Ascending aorta (tissue), 2 donors: ENCODE measurements around the gene OPRL1. TPM values are rescaled to one million over a fixed set of nuclear protein-coding genes. Genes with fewer than 3 reads are reported as not detected.
A peak's percentile ranks its signal among the peaks of the same experiment; 100 is the strongest.

Source experiments
- DNase-seq, 2 donors: peaks; one replicate each; pipeline ENCODE4 v3.0.0-alpha.2; 2019; ENCODE audit warnings: low spot score in 2 of 2
- H3K27ac ChIP-seq, 2 donors: fragments of 200-600 bp; sonication (generic); one replicate each; pipeline ENCODE4 v1.5.1; 2016 to 2017; ENCODE audit warnings: mild to moderate bottlenecking in 1 of 2
- H3K27me3 ChIP-seq: fragments of 200-600 bp; sonication (generic); one replicate; pipeline ENCODE4 v1.5.1; 2017
- H3K36me3 ChIP-seq, 2 donors: fragments of 200-600 bp; sonication (generic); one replicate each; pipeline ENCODE4 v1.5.1; 2016
- H3K4me1 ChIP-seq, 2 donors: fragments of 200-600 bp; sonication (generic); one replicate each; pipeline ENCODE4 v1.5.1; 2016 to 2017; ENCODE audit warnings: mild to moderate bottlenecking in 1 of 2
- H3K4me3 ChIP-seq, 2 donors: fragments of 200-600 bp; sonication (generic); one replicate each; pipeline ENCODE4 v1.5.1; 2016 to 2017; ENCODE audit warnings: mild to moderate bottlenecking in 1 of 2
- H3K9me3 ChIP-seq, 2 donors: fragments of 200-600 bp; sonication (generic); one replicate each; pipeline ENCODE4 v1.5.1; 2016
- CTCF ChIP-seq, 3 experiments: fragments of 200-600 bp in 2 of 3; fragments of 450-650 bp in 1 of 3; sonication (generic) in 2 of 3; IDR thresholded peaks; one replicate each; pipeline ENCODE4 v1.5.1; 2016 to 2019; ENCODE audit warnings: antibody characterized with exemption in 3 of 3, mild to moderate bottlenecking in 1 of 3, moderate library complexity in 1 of 3
- intact Hi-C: fragments of 100-400 bp; cut with DNase I; formaldehyde crosslinking; loops from one replicate; pipeline ENCODE4 v1.15.1; 2023
- total RNA-seq: library from RNA; depleted of rRNA; stranded (reverse); fragments of >200 nt; gene quantifications from one replicate; pipeline ENCODE4 v1.1.0, GENCODE V29; 2016

Gene OPRL1
- total RNA-seq, 1 donor from 2014 or later = 0.21 TPM

DNA sequence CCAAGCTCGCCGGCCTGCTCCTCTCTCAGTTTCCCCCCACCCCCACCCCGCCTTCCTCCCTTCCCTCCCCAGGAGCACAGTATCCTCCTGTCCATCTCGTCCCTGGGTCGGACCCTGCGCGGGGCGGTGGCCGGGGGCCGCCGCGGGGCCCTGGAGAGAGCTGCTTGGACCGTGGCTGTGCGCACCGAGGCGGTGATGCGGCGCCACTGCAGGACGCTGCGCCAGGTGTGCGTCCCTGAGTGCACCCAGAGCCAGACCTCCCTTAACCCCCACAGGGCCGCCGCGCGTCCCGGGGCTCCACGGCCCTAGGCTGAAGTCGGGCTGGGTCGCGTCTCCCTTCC is 41.7 kb upstream of the OPRL1 start:
- no peaks in the 10 kb centered on the region for H3K9me3 ChIP-seq
- H3K36me3 ChIP-seq = peaks cover 10% of the 10 kb centered on the region in 2 donors
- no peak for TF ChIP-seq CTCF (IDR thresholded peaks at IDR 0.05)
- H3K4me3 ChIP-seq = peak overlapping the region; percentile 47 to 56
- intact Hi-C loops = no loop called here
- peaks cover 5 to 20% of the 10 kb centered on the region in 2 donors for H3K4me1 ChIP-seq
- no peak for DNase-seq
- peaks cover 27% of the 10 kb centered on the region for H3K27me3 ChIP-seq
- no peak overlapping the region for H3K27ac ChIP-seq

GRCh38 chr20:64038565-64039292 is 41.2 kb upstream of the OPRL1 start:
- Histone ChIP-seq H3K4me1 (peaks cover 5 to 20% of the 10 kb centered on the region in 2 donors), H3K9me3 (no peaks in the 10 kb centered on the region), H3K4me3 (peak overlapping the region; percentile 47 to 56), H3K27ac (no peak overlapping the region), H3K27me3 (peaks cover 27% of the 10 kb centered on the region), H3K36me3 (peaks cover 5% of the 10 kb centered on the region in 2 donors)
- TF ChIP-seq CTCF (IDR thresholded peaks at IDR 0.05) = peak; percentile 65 to 78 (median 75)
- intact Hi-C loops = loop anchor here (1.0 kb wide), 1 partner anchor 82 kb away; no protein-coding TSS in a partner anchor
- DNase-seq = peak in 1 of 2 donors; percentile 78

DNA sequence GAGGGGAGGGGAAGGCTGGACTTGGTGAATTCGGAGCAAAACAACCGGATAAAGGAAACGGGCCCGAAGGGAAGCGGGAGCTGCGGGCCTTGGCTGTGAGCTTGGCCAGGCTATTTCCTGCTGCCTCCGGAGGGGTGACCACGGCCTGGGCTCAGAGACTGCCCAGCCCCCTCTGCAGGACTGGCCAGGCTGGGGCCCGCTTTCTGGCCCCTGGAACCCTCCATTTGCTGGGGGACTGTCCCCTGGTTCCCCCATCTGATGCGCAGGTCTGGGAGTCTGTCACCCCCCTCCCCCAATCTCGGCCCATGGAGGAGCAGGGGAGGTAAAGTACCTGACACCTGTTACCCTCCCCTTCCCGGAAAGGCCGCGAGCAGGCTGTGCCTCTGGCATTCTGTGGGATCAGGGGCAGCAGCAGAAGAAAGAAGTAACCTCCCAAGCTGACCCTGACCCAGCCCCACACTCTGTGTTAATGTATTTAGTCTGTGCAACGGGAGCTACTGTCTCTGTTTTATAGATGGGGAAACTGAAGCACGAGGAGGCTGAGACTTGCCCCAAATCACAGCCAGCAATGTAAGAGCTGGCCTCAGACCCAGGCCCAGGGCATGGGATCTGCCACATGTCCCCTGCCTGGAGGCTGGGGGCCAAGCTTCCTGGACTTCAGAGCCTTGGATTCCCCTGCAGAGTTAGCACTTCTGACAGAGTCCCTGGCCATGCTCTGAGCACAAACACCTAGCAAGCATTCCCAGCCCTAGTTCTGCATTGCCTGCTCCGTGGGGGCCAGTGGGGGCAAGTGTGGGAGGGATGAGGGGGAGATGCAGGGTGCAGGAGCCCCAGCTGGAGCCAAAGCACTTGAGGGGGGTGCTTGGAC is 40.4 kb upstream of the OPRL1 start:
- intact Hi-C loops = loop anchor here (1.0 kb wide), 1 partner anchor 81 kb away; no protein-coding TSS in a partner anchor
- TF ChIP-seq CTCF (IDR thresholded peaks at IDR 0.05) = no peak
- Histone ChIP-seq H3K36me3 (peaks cover 0 to 5% of the 10 kb centered on the region in 2 donors), H3K4me1 (peaks cover 5 to 20% of the 10 kb centered on the region in 2 donors), H3K27ac (no peak overlapping the region), H3K27me3 (peaks cover 27% of the 10 kb centered on the region), H3K4me3 (peak overlapping the region; percentile 47 to 56), H3K9me3 (no peaks in the 10 kb centered on the region)
- DNase-seq = no peak

GRCh38 chr20:64040231-64041039 is 39.4 kb upstream of the OPRL1 start:
- intact Hi-C loops = no loop called here
- peaks cover 27% of the 10 kb centered on the region for H3K27me3 ChIP-seq

More at GRCh38 chr20:64040231-64041039, 39.4 kb upstream of the OPRL1 start:
- H3K4me1 ChIP-seq = peaks cover 5 to 20% of the 10 kb centered on the region in 2 donors
- no peak for DNase-seq
- H3K4me3 ChIP-seq = no peak overlapping the region
- no peaks in the 10 kb centered on the region for H3K9me3 ChIP-seq
- H3K36me3 ChIP-seq = no peaks in the 10 kb centered on the region
- no peak overlapping the region for H3K27ac ChIP-seq
- no peak for TF ChIP-seq CTCF (IDR thresholded peaks at IDR 0.05)
